K562 (cell line): ENCODE results near the gene ACP4. TPM values are rescaled to one million over a fixed set of nuclear protein-coding genes. Genes with fewer than 3 reads are reported as not detected.

Experiments used
- MEIS2 ChIP-seq: fragments of 450-650 bp; IDR thresholded peaks from 2 replicates; pipeline ENCODE4 v1.6.1; 2014; ENCODE audit warnings: mild to moderate bottlenecking; ENCODE audit not compliant: partially characterized antibody
- NCOA2 ChIP-seq, 2 experiments: fragments of 450-650 bp; IDR thresholded peaks; 2 replicates each; pipeline ENCODE4 v1.6.1; 2018; ENCODE audit warnings: mild to moderate bottlenecking in 2 of 2, moderate library complexity in 1 of 2; ENCODE audit not compliant: partially characterized antibody in 2 of 2
- POU5F1 ChIP-seq: fragments of 150-350 bp; IDR thresholded peaks from 2 replicates; pipeline ENCODE4 v1.6.1; 2014; ENCODE audit warnings: borderline replicate concordance, low read length, low read depth, mild to moderate bottlenecking; ENCODE audit not compliant: partially characterized antibody
- PPARD ChIP-seq: fragments of 250-450 bp; sonication (Bioruptor Pico); IDR thresholded peaks from 2 replicates; pipeline ENCODE4 v1.8.0; 2022; ENCODE audit warnings: inconsistent platforms, mild to moderate bottlenecking, moderate library complexity
- PTBP1 ChIP-seq: fragments of 200-400 bp; formaldehyde crosslinking; IDR thresholded peaks from 2 replicates; pipeline ENCODE4 v1.6.1; 2017; ENCODE audit warnings: low read depth, low read length
- SUPT5H ChIP-seq: fragments of 450-650 bp; IDR thresholded peaks from 2 replicates; pipeline ENCODE4 v1.6.1; 2016
- TAF9B ChIP-seq: fragments of 450-650 bp; IDR thresholded peaks from 2 replicates; pipeline ENCODE4 v1.6.1; 2018; ENCODE audit warnings: mild to moderate bottlenecking; ENCODE audit not compliant: partially characterized antibody
- ZNF274 ChIP-seq: IDR thresholded peaks from 2 replicates; pipeline ENCODE4 v1.6.1; 2011; ENCODE audit warnings: low read depth, mild to moderate bottlenecking, low read length, moderate library complexity, borderline replicate concordance
- polyA plus RNA-seq, 8 experiments: library from polyadenylated mRNA; depleted of rRNA in 4 of 8; stranded (reverse) in 5 of 8; unstranded in 3 of 8; fragments of >200 nt; fragmentation: Nextera tagmentation in 2 of 8; fragmentation: Illumina TruSeq in 1 of 8; extraction: Ambion mirVana in 2 of 8; extraction: Trizol in 1 of 8; gene quantifications; 2 replicates each; pipeline versions ENCODE4 v1.2.1 to v1.2.3, GENCODE V29; 2011 to 2014; ENCODE audit warnings: inconsistent platforms in 1 of 8, missing spikeins in 1 of 8
- total RNA-seq, 7 experiments: library from RNA; depleted of rRNA in 6 of 7; stranded (reverse); fragments of >200 nt in 6 of 7; fragmentation: Illumina TruSeq in 2 of 7; extraction: Trizol in 2 of 7; gene quantifications; 2 replicates each; pipeline versions ENCODE4 v1.2.1 to v1.2.3, GENCODE V29; 2011 to 2021; ENCODE audit warnings: low replicate concordance in 1 of 7
- TF ChIP-seq, protein P1 (sequence below): fragments of 250-450 bp; sonication (Bioruptor Pico); IDR thresholded peaks from 2 replicates; pipeline ENCODE4 v1.9.0; 2021; ENCODE audit warnings: mild to moderate bottlenecking, inconsistent platforms
- TF ChIP-seq, protein P2 (sequence below), 2 experiments: fragments of 450-650 bp; formaldehyde crosslinking in 1 of 2; IDR thresholded peaks; 2 replicates each; pipeline versions ENCODE4 v1.4.0 to v1.6.1; 2014 to 2020; ENCODE audit warnings: mild to moderate bottlenecking in 2 of 2, borderline replicate concordance in 1 of 2, low read depth in 1 of 2

ACP4 gene
- total and polyA plus RNA-seq, 9 of the 15 experiments (the other 6 are each of a cell fraction or from before 2014, with no cell fraction given) = not detected

DNA sequence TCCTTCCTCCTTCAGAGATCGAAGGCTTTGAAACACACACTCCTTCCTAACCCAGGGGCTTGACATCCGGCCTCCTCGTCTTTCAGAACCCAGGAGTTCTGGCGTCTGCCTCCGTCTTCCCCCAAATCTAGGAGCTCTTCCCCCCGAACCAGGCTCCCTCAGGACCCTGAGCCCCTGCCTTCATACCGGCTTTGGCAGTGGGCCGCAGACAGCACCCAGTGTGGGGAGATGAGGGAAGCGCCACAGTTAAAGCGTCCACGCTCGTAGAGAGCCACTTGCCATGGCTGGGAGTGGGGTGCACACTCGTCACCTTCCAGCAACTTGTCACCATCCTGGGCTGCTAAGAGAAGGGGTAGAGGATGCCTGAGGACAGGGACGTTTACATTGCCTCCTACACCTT is 37.3 kb downstream of the ACP4 start (continued):
- TF ChIP-seq, protein P1, sequence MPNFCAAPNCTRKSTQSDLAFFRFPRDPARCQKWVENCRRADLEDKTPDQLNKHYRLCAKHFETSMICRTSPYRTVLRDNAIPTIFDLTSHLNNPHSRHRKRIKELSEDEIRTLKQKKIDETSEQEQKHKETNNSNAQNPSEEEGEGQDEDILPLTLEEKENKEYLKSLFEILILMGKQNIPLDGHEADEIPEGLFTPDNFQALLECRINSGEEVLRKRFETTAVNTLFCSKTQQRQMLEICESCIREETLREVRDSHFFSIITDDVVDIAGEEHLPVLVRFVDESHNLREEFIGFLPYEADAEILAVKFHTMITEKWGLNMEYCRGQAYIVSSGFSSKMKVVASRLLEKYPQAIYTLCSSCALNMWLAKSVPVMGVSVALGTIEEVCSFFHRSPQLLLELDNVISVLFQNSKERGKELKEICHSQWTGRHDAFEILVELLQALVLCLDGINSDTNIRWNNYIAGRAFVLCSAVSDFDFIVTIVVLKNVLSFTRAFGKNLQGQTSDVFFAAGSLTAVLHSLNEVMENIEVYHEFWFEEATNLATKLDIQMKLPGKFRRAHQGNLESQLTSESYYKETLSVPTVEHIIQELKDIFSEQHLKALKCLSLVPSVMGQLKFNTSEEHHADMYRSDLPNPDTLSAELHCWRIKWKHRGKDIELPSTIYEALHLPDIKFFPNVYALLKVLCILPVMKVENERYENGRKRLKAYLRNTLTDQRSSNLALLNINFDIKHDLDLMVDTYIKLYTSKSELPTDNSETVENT (CRISPR knock-in tag) = no peak
- no peak for TF ChIP-seq NCOA2 (IDR thresholded peaks at IDR 0.05; ENCODE audit: partially characterized antibody in 2 of 2)
- TF ChIP-seq PPARD (CRISPR knock-in tag) = no peak
- TF ChIP-seq SUPT5H = no peak
- TF ChIP-seq TAF9B = no peak
- no peak for TF ChIP-seq MEIS2
- no peak for TF ChIP-seq PTBP1
- no peak for TF ChIP-seq ZNF274
- TF ChIP-seq POU5F1 = no peak
- TF ChIP-seq, protein P2, sequence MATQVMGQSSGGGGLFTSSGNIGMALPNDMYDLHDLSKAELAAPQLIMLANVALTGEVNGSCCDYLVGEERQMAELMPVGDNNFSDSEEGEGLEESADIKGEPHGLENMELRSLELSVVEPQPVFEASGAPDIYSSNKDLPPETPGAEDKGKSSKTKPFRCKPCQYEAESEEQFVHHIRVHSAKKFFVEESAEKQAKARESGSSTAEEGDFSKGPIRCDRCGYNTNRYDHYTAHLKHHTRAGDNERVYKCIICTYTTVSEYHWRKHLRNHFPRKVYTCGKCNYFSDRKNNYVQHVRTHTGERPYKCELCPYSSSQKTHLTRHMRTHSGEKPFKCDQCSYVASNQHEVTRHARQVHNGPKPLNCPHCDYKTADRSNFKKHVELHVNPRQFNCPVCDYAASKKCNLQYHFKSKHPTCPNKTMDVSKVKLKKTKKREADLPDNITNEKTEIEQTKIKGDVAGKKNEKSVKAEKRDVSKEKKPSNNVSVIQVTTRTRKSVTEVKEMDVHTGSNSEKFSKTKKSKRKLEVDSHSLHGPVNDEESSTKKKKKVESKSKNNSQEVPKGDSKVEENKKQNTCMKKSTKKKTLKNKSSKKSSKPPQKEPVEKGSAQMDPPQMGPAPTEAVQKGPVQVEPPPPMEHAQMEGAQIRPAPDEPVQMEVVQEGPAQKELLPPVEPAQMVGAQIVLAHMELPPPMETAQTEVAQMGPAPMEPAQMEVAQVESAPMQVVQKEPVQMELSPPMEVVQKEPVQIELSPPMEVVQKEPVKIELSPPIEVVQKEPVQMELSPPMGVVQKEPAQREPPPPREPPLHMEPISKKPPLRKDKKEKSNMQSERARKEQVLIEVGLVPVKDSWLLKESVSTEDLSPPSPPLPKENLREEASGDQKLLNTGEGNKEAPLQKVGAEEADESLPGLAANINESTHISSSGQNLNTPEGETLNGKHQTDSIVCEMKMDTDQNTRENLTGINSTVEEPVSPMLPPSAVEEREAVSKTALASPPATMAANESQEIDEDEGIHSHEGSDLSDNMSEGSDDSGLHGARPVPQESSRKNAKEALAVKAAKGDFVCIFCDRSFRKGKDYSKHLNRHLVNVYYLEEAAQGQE (IDR thresholded peaks at IDR 0.05; ENCODE audit: borderline replicate concordance) = no peak
- TF ChIP-seq, protein P2 (CRISPR knock-in tag; IDR thresholded peaks at IDR 0.05; ENCODE audit: low read depth) = no peak
